Measurements from ENCODE around the gene NDE1. TPM values are rescaled to one million over a fixed set of nuclear protein-coding genes. Genes with fewer than 3 reads are reported as not detected.

The NDE1 gene
- polyA plus RNA-seq, 2 of the 4 experiments (the other 2 are of a cell fraction): 27.6 to 30.6 TPM

DNA sequence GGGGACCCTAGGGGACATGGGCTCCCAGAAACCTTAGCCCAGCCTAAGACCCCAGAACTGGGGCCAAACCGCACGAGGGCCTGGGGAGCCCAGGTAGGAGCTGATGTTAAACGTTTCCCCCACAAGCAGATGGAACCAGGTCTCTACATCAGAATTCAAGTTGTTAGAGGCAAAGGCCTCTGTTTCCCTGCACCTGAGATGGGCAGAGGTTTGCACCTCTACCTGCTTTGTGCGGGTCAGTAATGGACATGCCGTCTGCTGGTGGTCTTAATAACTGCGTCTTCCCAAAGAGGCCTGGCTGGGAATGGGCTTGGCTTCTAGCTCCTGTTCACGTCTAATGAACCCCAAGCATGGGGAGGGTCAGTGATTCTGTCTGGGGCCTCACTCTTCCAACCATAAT lies 79.1 kb downstream of the NDE1 start:
- FAIRE-seq (no peak), DNase-seq (ENCODE audit: low read depth in 1 of 2, low spot score in 1 of 2) (no peak), ATAC-seq (no peak)
- Histone ChIP-seq H3K9me3 (no peaks in the 10 kb centered on the region), H3K4me3 (no peak overlapping the region), H3K4me1 (peaks cover 6% of the 10 kb centered on the region; the same call in 2 of the 3 replicates), H3K4me2 (no peak overlapping the region), H3K27ac (no peak overlapping the region)
- ChIA-PET POLR2A (interaction anchor here (0.7 kb wide), 1 partner anchor 14 kb away, joined by 3 read pairs; no protein-coding TSS in a partner anchor), CTCF (interaction anchor here (0.6 to 1.8 kb wide), 6 partner anchors 10 to 86 kb away, joined by 3 to 8 read pairs (median 4); partner anchors contain the start of gene MARF1)
- TF ChIP-seq TP53 (CRISPR knock-in tag; IDR thresholded peaks at IDR 0.05): no peak
- TF ChIP-seq, protein P1, sequence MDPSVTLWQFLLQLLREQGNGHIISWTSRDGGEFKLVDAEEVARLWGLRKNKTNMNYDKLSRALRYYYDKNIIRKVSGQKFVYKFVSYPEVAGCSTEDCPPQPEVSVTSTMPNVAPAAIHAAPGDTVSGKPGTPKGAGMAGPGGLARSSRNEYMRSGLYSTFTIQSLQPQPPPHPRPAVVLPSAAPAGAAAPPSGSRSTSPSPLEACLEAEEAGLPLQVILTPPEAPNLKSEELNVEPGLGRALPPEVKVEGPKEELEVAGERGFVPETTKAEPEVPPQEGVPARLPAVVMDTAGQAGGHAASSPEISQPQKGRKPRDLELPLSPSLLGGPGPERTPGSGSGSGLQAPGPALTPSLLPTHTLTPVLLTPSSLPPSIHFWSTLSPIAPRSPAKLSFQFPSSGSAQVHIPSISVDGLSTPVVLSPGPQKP (IDR thresholded peaks at IDR 0.05; ENCODE audit: low read depth, low read length): no peak
- no peak for TF ChIP-seq KDM5A (IDR thresholded peaks at IDR 0.05)
- no peak for TF ChIP-seq TFCP2L1 (CRISPR knock-in tag; IDR thresholded peaks at IDR 0.05)
- no peak for TF ChIP-seq JUN (IDR thresholded peaks at IDR 0.05)
- TF ChIP-seq NPAS2 (CRISPR knock-in tag; IDR thresholded peaks at IDR 0.05; ENCODE audit: borderline replicate concordance): no peak
- no peak for TF ChIP-seq HDAC2 (IDR thresholded peaks at IDR 0.05)
- TF ChIP-seq RFX5 (IDR thresholded peaks at IDR 0.05): no peak
- no peak for TF ChIP-seq CBX2 (IDR thresholded peaks at IDR 0.05; ENCODE audit: borderline replicate concordance, low read depth)
- TF ChIP-seq, protein P2, sequence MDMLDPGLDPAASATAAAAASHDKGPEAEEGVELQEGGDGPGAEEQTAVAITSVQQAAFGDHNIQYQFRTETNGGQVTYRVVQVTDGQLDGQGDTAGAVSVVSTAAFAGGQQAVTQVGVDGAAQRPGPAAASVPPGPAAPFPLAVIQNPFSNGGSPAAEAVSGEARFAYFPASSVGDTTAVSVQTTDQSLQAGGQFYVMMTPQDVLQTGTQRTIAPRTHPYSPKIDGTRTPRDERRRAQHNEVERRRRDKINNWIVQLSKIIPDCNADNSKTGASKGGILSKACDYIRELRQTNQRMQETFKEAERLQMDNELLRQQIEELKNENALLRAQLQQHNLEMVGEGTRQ (IDR thresholded peaks at IDR 0.05): no peak
- TF ChIP-seq HOXB5 (CRISPR knock-in tag; IDR thresholded peaks at IDR 0.05): no peak
- WGBS (ENCODE audit: missing lambda C conversion rate): 86% methylated on average over 7 of the region's 7 CpGs

- no peak overlapping the region for H3K27ac ChIP-seq
- TF ChIP-seq REST (IDR thresholded peaks at IDR 0.05) (no peak), EP300 (IDR thresholded peaks at IDR 0.05) (no peak), PBX3 (IDR thresholded peaks at IDR 0.05) (no peak), ZNF302 (CRISPR knock-in tag; IDR thresholded peaks at IDR 0.05) (no peak), ZC3H11A (IDR thresholded peaks at IDR 0.05) (no peak), MAFK (IDR thresholded peaks at IDR 0.05; ENCODE audit: partially characterized antibody) (no peak), RCOR1 (IDR thresholded peaks at IDR 0.05; ENCODE audit: low read depth, low read length) (no peak), HEYL (CRISPR knock-in tag; IDR thresholded peaks at IDR 0.05) (no peak)
- H3K4me2 ChIP-seq: no peak overlapping the region
- DNase-seq (ENCODE audit: low read depth in 1 of 2, low spot score in 1 of 2): no peak
- WGBS (ENCODE audit: missing lambda C conversion rate): 87% methylated on average over 6 of the region's 6 CpGs
- no peak overlapping the region for H3K4me3 ChIP-seq
- POLR2A ChIA-PET: no interaction called here
- ATAC-seq: no peak
- CTCF ChIA-PET: interaction anchor here (0.9 to 2.4 kb wide), 5 partner anchors 9 to 89 kb away, joined by 3 to 6 read pairs (median 4); no protein-coding TSS in a partner anchor
- peaks cover 8% of the 10 kb centered on the region; the same call in 2 of the 3 replicates for H3K4me1 ChIP-seq
- no peaks in the 10 kb centered on the region for H3K9me3 ChIP-seq
- FAIRE-seq: no peak
These were observed 82.4 kb downstream of the NDE1 start for GRCh38 chr16:15732416-15732815.

Data from A549 (cell line).